Natural killer cell (primary cell): Measurements from ENCODE around the gene CNNM3. TPM values are rescaled to one million over a fixed set of nuclear protein-coding genes. Genes with fewer than 3 reads are reported as not detected.

Experiments used
- ATAC-seq, 3 donors: fragments of 150-1000 bp in 2 of 3; fragments of 200-7000 bp in 1 of 3; cut with Tn5 transposase; 1 replicate in 1 of 3; 2 replicates in 2 of 3; pipeline ENCODE4 v1.10.0; 2021; ENCODE audit warnings: mild to moderate bottlenecking in 2 of 3, moderate library complexity in 2 of 3
- DNase-seq, 2 donors: peaks; one replicate each; pipeline versions ENCODE4 v3.0.0 to v3.0.0-alpha.2; 2013 to 2021; ENCODE audit warnings: mixed read lengths in 1 of 2
- H3K27ac ChIP-seq: one replicate; pipeline ENCODE4 v1.5.1; 2013; ENCODE audit warnings: mild to moderate bottlenecking, low read length
- H3K27me3 ChIP-seq: one replicate; pipeline ENCODE4 v1.6.1; 2013; ENCODE audit warnings: low read length; ENCODE audit not compliant: control insufficient read depth, insufficient read depth
- H3K36me3 ChIP-seq: one replicate; pipeline ENCODE4 v1.6.1; 2013; ENCODE audit warnings: low read length; ENCODE audit not compliant: control insufficient read depth, insufficient read depth
- H3K4me1 ChIP-seq: one replicate; pipeline ENCODE4 v1.6.1; 2013; ENCODE audit warnings: low read length; ENCODE audit not compliant: control insufficient read depth, insufficient read depth
- H3K4me3 ChIP-seq: one replicate; pipeline ENCODE4 v1.5.1; 2013; ENCODE audit warnings: low read length
- H3K9me3 ChIP-seq: one replicate; pipeline ENCODE4 v1.6.1; 2013; ENCODE audit warnings: low read length; ENCODE audit not compliant: control insufficient read depth, insufficient read depth
- H3K27ac Mint-ChIP-seq, 2 donors: one replicate each; pipeline ENCODE4 v1.8.0; 2022; ENCODE audit warnings: mild to moderate bottlenecking in 2 of 2, mixed read lengths in 2 of 2, moderate library complexity in 1 of 2
- H3K27me3 Mint-ChIP-seq, 2 donors: one replicate each; pipeline ENCODE4 v1.8.0; 2022; ENCODE audit warnings: low read depth in 2 of 2, mixed read lengths in 2 of 2
- H3K36me3 Mint-ChIP-seq: one replicate; pipeline ENCODE4 v1.8.0; 2022; ENCODE audit warnings: mixed read lengths
- H3K4me1 Mint-ChIP-seq, 2 donors: one replicate each; pipeline ENCODE4 v1.8.0; 2022; ENCODE audit warnings: mixed read lengths in 2 of 2
- H3K4me3 Mint-ChIP-seq: one replicate; pipeline ENCODE4 v1.8.0; 2022; ENCODE audit warnings: mild to moderate bottlenecking, moderate library complexity, mixed read lengths
- H3K9me3 Mint-ChIP-seq, 2 donors: one replicate each; pipeline ENCODE4 v1.8.0; 2022; ENCODE audit warnings: mixed read lengths in 2 of 2
- WGBS: methylation state at CpG from one replicate; pipeline ENCODE4 v1.1.7; 2013; ENCODE audit warnings: missing lambda C conversion rate; ENCODE audit not compliant: insufficient coverage; 5-methylcytosine and 5-hydroxymethylcytosine counted together
- intact Hi-C: fragments of 100-400 bp; cut with micrococcal nuclease; formaldehyde crosslinking; loops from one replicate; pipeline ENCODE4 v1.14.2; 2022
- total RNA-seq, 4 donors: library from RNA; stranded (reverse); fragments of 120-200 nt in 1 of 4; gene quantifications; one replicate each; pipeline versions ENCODE4 v1.2.3 to v1.2.4, GENCODE V29; 2013 to 2022
- TF ChIP-seq, protein P1 (sequence below): fragments of 200-600 bp; IDR thresholded peaks from one replicate; pipeline ENCODE4 v1.8.0; 2022; ENCODE audit warnings: antibody characterized with exemption

CNNM3 gene
- total RNA-seq, 3 donors from 2014 or later (not counting 1 experiment from before 2014, with no cell fraction given): 33.8 to 55.2 (median 45.6) TPM

- Histone ChIP-seq H3K36me3 (no peaks in the 10 kb centered on the region), H3K27ac (no peak overlapping the region), H3K4me3 (no peak overlapping the region), H3K27me3 (no peaks in the 10 kb centered on the region), H3K4me1 (peaks cover 18% of the 10 kb centered on the region), H3K9me3 (no peaks in the 10 kb centered on the region)
- intact Hi-C loops: no loop called here
- Mint-ChIP-seq H3K27ac (no peak overlapping the region), H3K4me1 (peaks cover 28 to 43% of the 10 kb centered on the region in 2 donors), H3K27me3 (no peaks in the 10 kb centered on the region), H3K36me3 (peaks cover 6% of the 10 kb centered on the region), H3K9me3 (no peaks in the 10 kb centered on the region), H3K4me3 (no peak overlapping the region)
- ATAC-seq (no peak), DNase-seq (no peak)
- TF ChIP-seq, protein P1, sequence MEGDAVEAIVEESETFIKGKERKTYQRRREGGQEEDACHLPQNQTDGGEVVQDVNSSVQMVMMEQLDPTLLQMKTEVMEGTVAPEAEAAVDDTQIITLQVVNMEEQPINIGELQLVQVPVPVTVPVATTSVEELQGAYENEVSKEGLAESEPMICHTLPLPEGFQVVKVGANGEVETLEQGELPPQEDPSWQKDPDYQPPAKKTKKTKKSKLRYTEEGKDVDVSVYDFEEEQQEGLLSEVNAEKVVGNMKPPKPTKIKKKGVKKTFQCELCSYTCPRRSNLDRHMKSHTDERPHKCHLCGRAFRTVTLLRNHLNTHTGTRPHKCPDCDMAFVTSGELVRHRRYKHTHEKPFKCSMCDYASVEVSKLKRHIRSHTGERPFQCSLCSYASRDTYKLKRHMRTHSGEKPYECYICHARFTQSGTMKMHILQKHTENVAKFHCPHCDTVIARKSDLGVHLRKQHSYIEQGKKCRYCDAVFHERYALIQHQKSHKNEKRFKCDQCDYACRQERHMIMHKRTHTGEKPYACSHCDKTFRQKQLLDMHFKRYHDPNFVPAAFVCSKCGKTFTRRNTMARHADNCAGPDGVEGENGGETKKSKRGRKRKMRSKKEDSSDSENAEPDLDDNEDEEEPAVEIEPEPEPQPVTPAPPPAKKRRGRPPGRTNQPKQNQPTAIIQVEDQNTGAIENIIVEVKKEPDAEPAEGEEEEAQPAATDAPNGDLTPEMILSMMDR: no peak
- WGBS: 98% methylated on average over 5 of the region's 5 CpGs
Observed at GRCh38 chr2:96810783-96811192, 5.3 kb upstream of the CNNM3 start.

DNA sequence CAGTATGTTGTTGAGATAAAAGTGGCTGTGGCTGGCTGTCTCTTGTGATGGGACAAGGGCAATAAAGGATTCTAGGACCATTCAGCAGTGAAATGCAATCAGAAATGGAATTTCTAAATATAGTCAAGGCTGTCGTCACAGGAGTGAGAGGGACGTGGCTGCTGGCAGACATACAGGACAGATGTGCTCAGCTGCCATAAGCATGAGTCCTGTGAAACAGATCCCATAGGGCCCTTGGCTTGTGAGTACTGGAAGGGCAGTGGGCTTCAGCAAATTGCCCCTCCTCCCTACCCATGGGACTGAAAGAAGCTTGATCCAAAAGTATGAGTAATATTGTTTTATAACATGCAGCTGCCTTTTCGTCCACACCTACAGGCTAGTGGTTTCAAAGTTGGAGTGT lies 4.2 kb upstream of the CNNM3 start:
- Mint-ChIP-seq H3K4me3 (no peak overlapping the region), H3K4me1 (peaks cover 19 to 34% of the 10 kb centered on the region in 2 donors), H3K27me3 (no peaks in the 10 kb centered on the region), H3K27ac (peak overlapping the region in 1 of 2 donors; percentile 29), H3K36me3 (no peaks in the 10 kb centered on the region), H3K9me3 (no peaks in the 10 kb centered on the region)
- H3K9me3 ChIP-seq: no peaks in the 10 kb centered on the region
- DNase-seq (no peak), ATAC-seq (no peak)
- intact Hi-C loops: no loop called here
- no peaks in the 10 kb centered on the region for H3K36me3 ChIP-seq
- 81% methylated on average over 3 of the region's 3 CpGs for WGBS
- no peak overlapping the region for H3K27ac ChIP-seq
- peaks cover 12% of the 10 kb centered on the region for H3K4me1 ChIP-seq
- H3K4me3 ChIP-seq: no peak overlapping the region
- no peaks in the 10 kb centered on the region for H3K27me3 ChIP-seq
- TF ChIP-seq, protein P1: no peak

- intact Hi-C loops: no loop called here
- peaks cover 29 to 45% of the 10 kb centered on the region in 2 donors for H3K4me1 Mint-ChIP-seq
- DNase-seq (no peak), ATAC-seq (no peak)
- TF ChIP-seq, protein P1: no peak
- no peaks in the 10 kb centered on the region for H3K36me3 ChIP-seq
- H3K27me3 ChIP-seq: no peaks in the 10 kb centered on the region
- H3K27me3 Mint-ChIP-seq: no peaks in the 10 kb centered on the region
- H3K4me1 ChIP-seq: peaks cover 22% of the 10 kb centered on the region
- WGBS: 98% methylated on average over 4 of the region's 4 CpGs
- no peak overlapping the region for H3K4me3 Mint-ChIP-seq
- H3K27ac ChIP-seq: no peak overlapping the region
- H3K9me3 Mint-ChIP-seq: no peaks in the 10 kb centered on the region
- H3K27ac Mint-ChIP-seq: no peak overlapping the region
- H3K4me3 ChIP-seq: no peak overlapping the region
- H3K36me3 Mint-ChIP-seq: no peaks in the 10 kb centered on the region
- no peaks in the 10 kb centered on the region for H3K9me3 ChIP-seq
Observed at GRCh38 chr2:96813656-96814055, 2.4 kb upstream of the CNNM3 start.
